ENCODE data around the gene SPATA31D3. TPM values are rescaled to one million over a fixed set of nuclear protein-coding genes. Genes with fewer than 3 reads are reported as not detected.
"Not testable (repeated sequence)": the region's sequence is repeated elsewhere in the genome, so short reads cannot be mapped to it uniquely, and the experiment has no call there.

SPATA31D3 gene
- total RNA-seq, 1 experiment from 2014 or later: not detected

DNA sequence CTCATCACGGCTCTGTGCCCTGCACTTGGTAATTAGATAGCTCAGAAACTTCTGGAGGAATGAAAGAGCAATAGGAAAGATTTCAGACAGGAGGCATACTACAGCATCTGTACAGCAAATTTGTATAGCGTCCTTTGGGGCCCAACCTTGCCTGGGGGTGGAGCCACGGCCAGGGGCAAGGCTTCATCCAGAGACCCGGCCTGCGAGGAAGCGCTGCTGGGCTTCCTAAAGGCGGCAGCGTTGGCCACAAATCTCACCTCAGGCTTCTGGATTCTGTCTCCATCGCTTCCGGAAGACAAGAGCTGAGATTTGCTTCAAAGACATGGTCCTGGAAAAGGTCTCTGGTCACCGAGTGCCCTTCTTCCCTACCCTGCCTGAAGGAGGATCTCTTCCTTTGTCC is 33.1 kb downstream of the SPATA31D3 start:
- DNase-seq (ENCODE audit: low spot score): no peak

DNA sequence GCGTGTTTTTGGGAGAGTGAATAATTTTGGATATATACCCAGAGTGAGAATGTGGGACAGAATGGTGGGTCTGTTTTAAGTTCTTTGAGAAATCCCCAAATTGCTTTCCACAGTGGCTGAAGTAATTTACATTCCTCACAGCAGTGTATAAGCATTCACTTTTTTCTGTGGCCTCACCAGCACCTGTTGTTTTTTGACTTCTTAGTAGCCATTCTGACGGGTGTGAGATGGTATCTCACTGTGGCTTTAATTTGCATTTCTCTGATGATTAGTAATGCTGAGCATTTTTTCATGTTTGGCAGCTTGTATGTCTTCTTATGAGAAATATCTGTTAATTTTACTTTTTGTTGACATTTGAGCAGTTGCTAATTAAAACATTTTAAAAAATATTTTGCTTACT is 35.9 kb downstream of the SPATA31D3 start:
- DNase-seq (ENCODE audit: low spot score): no peak

DNA sequence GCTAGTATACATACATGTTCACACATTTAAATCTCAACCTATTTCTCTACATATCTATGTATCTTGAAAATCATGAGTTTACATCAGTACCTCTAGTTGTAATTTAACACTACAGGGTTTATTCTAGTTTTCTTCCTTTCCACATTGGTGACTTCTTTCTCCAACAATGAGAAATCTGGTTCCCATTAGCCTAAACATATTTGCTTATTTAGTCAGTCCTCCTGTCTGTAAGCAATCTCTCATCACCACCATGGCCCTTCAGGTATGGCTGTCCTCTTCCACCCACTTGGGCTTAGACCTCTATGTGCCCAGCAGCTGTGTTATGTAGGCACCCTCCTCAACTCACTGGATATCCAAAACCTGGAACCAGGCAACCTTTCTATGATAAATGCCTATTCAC is 37.3 kb downstream of the SPATA31D3 start:
- DNase-seq (ENCODE audit: low spot score): no peak

- DNase-seq (ENCODE audit: low spot score): no peak
These were observed 38.6 kb downstream of the SPATA31D3 start for GRCh38 chr9:81981883-81982282.

DNA sequence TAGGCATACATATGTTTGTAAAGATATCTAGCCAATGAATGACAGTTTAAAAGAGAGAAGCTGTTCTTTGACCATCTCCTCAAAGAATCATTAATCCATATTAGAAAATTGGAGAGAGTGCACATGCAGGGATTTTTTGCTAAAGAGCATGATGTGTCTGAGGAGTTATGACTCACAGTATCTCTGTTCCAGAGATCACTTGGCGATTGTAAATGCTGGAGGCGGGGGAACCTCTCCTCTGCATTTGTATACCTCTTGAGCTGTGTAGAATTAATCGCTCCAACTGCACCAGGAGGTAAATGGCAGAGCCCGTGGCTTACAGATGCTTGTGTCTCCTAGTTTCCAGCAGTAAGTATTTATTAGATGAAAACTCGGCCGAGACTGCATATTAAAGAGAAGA is 41.6 kb downstream of the SPATA31D3 start:
- no peak for DNase-seq (ENCODE audit: low spot score)

DNA sequence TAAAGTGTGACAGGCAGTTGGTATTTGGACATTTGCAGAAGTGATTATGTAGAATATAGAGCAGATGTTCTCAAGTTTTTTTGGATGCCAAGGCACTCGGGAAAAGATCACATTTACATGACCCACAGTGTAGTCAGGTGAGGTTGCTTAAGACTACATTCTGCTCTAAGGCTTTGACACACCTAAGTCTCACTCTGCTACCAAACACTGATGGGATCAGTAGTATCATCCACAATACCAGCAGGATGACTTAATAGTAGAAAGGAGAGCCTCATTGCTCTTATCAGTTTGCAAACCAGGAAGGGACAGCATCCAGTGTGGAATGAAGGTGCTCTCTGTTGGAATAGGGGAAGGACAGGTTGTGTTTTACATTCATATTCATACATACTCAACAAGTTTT is 42.8 kb downstream of the SPATA31D3 start:
- no peak for DNase-seq (ENCODE audit: low spot score)

DNA sequence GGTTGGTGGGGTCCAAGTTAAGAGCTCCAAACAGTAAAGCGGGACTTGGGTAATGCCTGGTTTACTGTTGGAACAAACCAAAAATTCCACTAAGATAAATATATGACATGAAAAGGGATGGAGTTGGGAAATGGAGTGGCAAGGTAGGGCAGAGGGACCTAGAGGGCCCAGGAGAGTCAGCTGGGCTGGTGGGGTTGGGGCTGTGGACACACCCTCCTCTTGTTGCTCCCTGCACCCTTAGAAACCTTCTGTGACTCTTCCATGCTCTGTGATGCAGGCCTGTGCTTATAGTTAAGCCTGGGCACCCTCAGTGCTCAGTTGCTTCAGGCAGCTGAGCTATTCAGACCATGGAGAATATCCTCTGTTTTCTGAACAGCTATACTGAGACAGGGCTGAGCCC is 45.2 kb downstream of the SPATA31D3 start, which contains the start of gene SPATA31D1:
Gene SPATA31D1 (plus strand): TSS at position 301 of the 400 bp plus-strand sequence. CDS start 47 bp downstream, at position 348.
- not testable (repeated sequence) for DNase-seq (ENCODE audit: low spot score)

- DNase-seq (ENCODE audit: low spot score): no peak
These were observed 46.4 kb downstream of the SPATA31D3 start for GRCh38 chr9:81989700-81990099.

DNA sequence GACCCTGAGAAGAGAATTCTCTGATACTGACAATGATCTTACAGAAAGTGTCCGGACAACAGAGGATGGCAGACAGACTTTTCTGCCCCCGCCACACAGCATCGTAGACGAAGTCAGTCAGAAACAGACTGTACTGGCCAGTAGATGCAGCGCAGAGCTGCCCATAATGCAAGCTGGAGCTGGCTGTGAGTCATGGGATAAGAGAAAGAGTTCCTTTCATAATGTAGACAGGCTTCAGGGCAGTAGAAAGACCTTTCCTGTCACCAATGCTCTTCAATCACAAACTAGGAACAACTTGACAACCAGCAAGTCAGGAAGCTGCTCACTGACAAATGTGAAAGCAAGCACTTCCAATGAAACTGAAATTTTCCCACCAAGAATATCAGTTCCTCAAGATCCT is 50.4 kb downstream of the SPATA31D3 start:
- no peak for DNase-seq (ENCODE audit: low spot score)

Other genes starting within 250 kb of the SPATA31D3 start
- gene SPATA31D4, start 15.1 kb upstream of the SPATA31D3 start, total RNA-seq (2014; rRNA removed; shearing (Covaris generic)): not detected in 2 replicates
- not detected in 2 replicates for gene SPATA31D1, start 45.3 kb downstream of the SPATA31D3 start, total RNA-seq (2014; rRNA removed; shearing (Covaris generic))